Inflammatory macrophage (primary cell): Measurements from ENCODE around the gene MAB21L3.

ENCODE experiments used
- DNase-seq, 2 donors: peaks; one replicate each; pipeline ENCODE4 v3.0.0-alpha.2; 2020 to 2022

The MAB21L3 gene

GRCh38 chr1:116166011-116166571 is 54.9 kb downstream of the MAB21L3 start:
- peak in 1 of 2 donors; percentile 42 for DNase-seq

GRCh38 chr1:116166655-116167054 is 55.5 kb downstream of the MAB21L3 start:
- DNase-seq, result no peak

- DNase-seq, result no peak
These were observed 56.6 kb downstream of the MAB21L3 start for GRCh38 chr1:116167625-116168276.

- peak; percentile 55 to 76 for DNase-seq
These were observed 57.3 kb downstream of the MAB21L3 start for GRCh38 chr1:116168277-116169032.

GRCh38 chr1:116169898-116170297 is 58.7 kb downstream of the MAB21L3 start:
- no peak for DNase-seq

GRCh38 chr1:116170721-116171589 is 59.8 kb downstream of the MAB21L3 start:
- no peak for DNase-seq

DNA sequence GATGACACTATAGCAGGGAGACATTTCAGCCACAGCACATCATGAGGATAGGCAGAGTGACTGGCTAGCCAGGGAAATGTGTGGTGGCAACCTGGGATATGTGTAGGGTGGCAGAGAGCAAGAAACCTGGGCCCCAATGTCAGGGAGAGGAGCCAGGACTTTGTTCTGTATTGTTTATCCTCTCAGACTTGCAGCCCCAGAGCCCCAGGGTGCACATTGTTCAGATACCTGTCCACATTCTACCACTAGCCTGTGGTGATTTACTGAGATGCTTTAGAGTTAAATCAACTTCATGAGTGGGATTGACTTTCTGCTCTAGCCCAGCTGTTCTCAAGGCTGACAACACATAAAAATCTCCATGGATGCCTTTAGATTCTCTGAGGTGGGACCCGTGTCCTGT is 61.5 kb downstream of the MAB21L3 start:
- DNase-seq, result no peak

GRCh38 chr1:116175611-116176010 is 64.4 kb downstream of the MAB21L3 start:
- peak; percentile 22 to 26 for DNase-seq

GRCh38 chr1:116176306-116176789 is 65.1 kb downstream of the MAB21L3 start:
- DNase-seq, result no peak

DNA sequence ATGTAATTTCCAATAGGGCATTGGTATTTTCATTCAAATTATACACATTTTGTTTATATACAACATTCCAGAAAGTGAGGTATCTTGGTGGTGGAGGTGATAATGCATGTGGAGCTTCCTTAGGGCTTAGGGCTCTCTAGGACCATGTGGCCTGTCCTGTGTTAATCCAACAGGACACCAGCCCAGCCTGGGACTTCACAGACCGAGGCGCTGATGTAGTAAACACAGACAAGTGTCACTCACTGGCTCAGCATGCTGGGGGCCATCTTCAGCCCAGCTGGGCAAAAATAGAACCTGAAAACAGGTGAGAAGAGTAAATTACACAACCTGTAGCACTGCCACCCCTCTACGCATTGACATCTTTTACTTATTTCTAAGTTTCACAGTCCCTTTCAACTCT is 66.7 kb downstream of the MAB21L3 start:
- DNase-seq, result no peak

DNA sequence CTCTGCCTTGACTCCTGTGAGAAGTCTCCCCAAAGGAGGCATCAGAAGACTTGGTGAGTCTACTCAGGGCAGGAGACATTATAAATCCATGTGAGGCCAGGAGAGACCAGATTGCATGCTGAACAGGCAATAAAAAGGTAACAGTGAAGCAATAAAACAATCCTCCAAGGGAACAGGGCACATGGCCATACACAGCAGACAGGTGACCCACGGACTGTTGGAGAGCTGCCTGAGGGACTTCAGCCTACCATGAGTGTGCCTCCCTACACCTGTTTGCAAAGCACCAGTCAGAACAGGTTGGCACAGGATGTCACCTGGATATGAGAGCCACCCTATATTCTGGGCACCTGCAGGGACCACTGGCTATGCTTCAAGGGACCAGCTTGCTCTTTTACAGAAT is 67.6 kb downstream of the MAB21L3 start:
- DNase-seq, result no peak

DNA sequence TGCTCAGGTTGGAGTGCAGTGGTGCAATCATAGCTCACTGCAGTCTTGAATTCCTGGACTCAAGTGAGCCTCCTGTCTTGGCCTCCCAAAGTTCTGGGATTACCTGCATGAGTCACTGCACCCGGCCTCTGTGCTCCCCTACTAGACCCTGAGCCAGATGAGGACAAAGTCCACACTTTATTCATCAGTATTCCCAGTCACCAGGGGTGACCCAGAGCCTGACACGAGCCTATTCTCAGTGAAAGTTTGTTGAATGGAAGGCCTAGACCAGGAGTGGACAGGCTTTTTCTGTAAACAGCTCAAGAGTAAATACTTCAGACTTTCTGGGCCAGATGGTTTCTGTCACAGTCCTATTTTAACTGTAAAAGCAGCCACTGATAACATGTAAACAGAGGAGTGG is 68.2 kb downstream of the MAB21L3 start:
- DNase-seq, result no peak

- DNase-seq, result no peak
These were observed 68.8 kb downstream of the MAB21L3 start for GRCh38 chr1:116179964-116180363.

- DNase-seq, result no peak
These were observed 71.0 kb downstream of the MAB21L3 start for GRCh38 chr1:116182019-116182714.
